IPS-20b (cell line): ENCODE data around the gene COL4A1.

Experiments
- H3K27ac ChIP-seq: one replicate; pipeline ENCODE4 v1.5.1; 2013; ENCODE audit warnings: low read length
- H3K27me3 ChIP-seq: 2 replicates; pipeline ENCODE4 v1.6.1; 2013; ENCODE audit warnings: mild to moderate bottlenecking, low read length, inconsistent platforms; ENCODE audit not compliant: insufficient read depth
- H3K36me3 ChIP-seq: 2 replicates; pipeline ENCODE4 v1.6.1; 2013; ENCODE audit warnings: low read depth, mild to moderate bottlenecking, inconsistent platforms, low read length, moderate library complexity; ENCODE audit not compliant: insufficient read depth
- H3K4me1 ChIP-seq: 2 replicates; pipeline ENCODE4 v1.6.1; 2013; ENCODE audit warnings: mild to moderate bottlenecking, control low read depth, inconsistent platforms, low read length, moderate library complexity; ENCODE audit not compliant: insufficient read depth
- H3K4me3 ChIP-seq: 2 replicates; pipeline ENCODE4 v1.5.1; 2013; ENCODE audit warnings: mild to moderate bottlenecking, low read length, inconsistent platforms
- H3K9ac ChIP-seq: 2 replicates; pipeline ENCODE4 v1.6.1; 2013; ENCODE audit warnings: low read depth, mild to moderate bottlenecking, inconsistent platforms, low read length, moderate library complexity
- H3K9me3 ChIP-seq: 2 replicates; pipeline ENCODE4 v1.6.1; 2013; ENCODE audit warnings: mild to moderate bottlenecking, low read depth, low read length, inconsistent platforms; ENCODE audit not compliant: insufficient read depth

COL4A1 gene

GRCh38 chr13:110240943-110241342 lies 66.0 kb downstream of the COL4A1 start:
- H3K9ac ChIP-seq = no peak overlapping the region
- H3K9me3 ChIP-seq = no peaks in the 10 kb centered on the region
- no peak overlapping the region for H3K27ac ChIP-seq
- H3K36me3 ChIP-seq = no peaks in the 10 kb centered on the region
- no peak overlapping the region for H3K4me3 ChIP-seq
- no peaks in the 10 kb centered on the region for H3K27me3 ChIP-seq
- no peaks in the 10 kb centered on the region for H3K4me1 ChIP-seq

GRCh38 chr13:110240352-110240751 lies 66.6 kb downstream of the COL4A1 start:
- H3K27me3 ChIP-seq = no peaks in the 10 kb centered on the region
- no peak overlapping the region for H3K4me3 ChIP-seq
- H3K27ac ChIP-seq = no peak overlapping the region
- H3K9me3 ChIP-seq = no peaks in the 10 kb centered on the region
- H3K36me3 ChIP-seq = no peaks in the 10 kb centered on the region
- H3K4me1 ChIP-seq = no peaks in the 10 kb centered on the region
- H3K9ac ChIP-seq = no peak overlapping the region

DNA sequence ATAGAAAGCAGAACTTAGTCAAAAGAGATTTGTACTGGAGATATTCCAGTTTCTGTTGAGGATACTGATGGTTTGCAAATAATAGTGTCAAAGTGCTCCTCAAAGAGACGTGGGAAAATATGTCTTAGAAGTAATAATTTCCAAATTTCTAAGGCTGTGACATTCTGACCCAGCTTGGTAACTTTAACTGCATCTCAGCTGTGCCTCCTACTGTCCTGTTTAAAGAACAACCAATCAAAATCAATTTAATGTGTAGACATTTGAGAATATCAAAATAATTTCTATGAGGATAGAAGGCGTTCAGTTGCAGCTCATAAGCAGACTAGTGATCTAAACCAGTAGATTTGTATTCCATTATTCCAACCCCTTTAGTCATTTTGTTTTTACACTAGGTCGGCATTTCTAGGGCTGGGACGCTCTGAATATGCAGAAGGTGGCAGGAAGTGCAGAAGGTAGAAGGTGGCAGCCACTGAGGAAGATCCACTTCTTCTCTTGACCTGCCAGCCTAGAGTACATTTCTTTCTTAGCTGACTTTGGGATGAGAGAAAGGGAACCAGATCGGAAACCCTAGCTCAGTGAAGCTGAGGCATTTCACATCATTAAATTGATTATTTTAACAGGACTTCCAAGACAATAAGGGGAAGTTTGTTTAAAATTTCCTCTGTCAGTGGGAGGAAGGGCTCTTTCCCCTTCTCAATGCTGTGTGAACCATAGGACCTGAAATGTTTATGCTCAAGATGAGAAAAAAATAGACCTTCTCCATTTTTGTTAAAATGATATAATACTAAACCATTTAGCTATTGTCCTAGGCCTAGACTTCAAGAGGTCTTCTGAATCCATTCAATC lies 67.5 kb downstream of the COL4A1 start:
- no peaks in the 10 kb centered on the region for H3K27me3 ChIP-seq
- no peaks in the 10 kb centered on the region for H3K9me3 ChIP-seq
- H3K4me3 ChIP-seq = no peak overlapping the region
- H3K36me3 ChIP-seq = no peaks in the 10 kb centered on the region
- H3K27ac ChIP-seq = no peak overlapping the region
- no peaks in the 10 kb centered on the region for H3K4me1 ChIP-seq
- no peak overlapping the region for H3K9ac ChIP-seq

DNA sequence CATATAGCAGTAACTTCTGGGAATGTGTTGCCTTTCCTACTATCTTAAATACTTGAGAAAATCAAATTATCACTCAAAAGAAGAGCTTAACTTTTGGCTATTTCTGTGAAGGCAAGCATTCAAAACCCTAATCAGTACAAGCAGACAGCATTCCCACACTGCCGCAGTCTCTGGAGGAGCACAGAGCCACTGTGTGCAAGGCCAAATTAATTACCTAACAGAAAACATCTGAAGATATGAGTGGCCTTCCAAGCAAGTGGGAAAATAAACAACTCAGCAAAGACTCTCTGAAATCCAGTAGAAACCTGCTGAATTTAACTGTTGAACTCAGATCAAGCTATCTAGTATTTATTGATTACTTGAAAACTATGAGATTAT lies 68.2 kb downstream of the COL4A1 start:
- H3K4me1 ChIP-seq = no peaks in the 10 kb centered on the region
- no peak overlapping the region for H3K9ac ChIP-seq
- no peaks in the 10 kb centered on the region for H3K9me3 ChIP-seq
- H3K27ac ChIP-seq = no peak overlapping the region
- H3K27me3 ChIP-seq = no peaks in the 10 kb centered on the region
- H3K36me3 ChIP-seq = no peaks in the 10 kb centered on the region
- no peak overlapping the region for H3K4me3 ChIP-seq

DNA sequence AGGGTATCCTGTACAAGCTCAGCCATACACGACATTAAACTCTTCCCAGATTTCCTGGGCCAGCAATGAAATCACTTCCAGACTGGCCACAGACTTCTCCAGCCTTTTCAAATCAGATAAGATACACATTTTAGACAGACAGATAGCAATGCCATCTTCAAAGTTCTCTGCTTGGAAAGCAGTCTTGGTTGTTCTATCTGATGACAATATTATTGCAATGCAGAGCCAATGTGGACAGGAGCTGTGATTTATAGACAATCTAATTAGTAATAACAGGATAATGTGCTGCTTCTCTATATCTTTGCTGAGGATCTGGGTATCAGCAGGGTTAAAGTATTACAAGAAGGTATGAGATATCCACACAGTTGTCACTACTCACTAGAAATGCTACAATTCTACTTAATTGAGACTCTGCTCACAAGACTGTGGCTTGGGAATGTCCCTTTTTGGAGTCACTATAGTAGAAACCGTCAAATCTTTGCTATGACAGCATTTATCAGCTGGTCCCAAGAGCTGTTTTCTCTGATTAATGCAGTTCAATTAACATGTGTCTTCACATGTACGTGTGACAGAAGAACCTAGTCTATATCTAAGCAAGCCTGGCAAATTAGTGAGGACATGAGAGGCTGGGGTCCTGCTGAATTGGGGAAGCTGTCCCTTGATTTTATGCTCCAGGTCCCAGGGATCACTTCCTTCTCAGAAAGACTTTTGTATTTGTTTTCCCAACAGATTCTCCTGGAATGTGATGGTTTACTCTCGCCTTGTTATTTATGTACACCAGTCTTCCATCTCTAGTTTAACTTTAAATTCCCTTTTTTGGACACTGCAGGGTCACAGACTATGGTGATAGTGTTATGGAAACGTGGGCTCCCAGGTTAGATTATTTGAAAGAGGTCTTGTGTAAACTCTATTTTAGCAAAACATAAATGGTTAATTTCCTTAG lies 68.8 kb downstream of the COL4A1 start:
- Histone ChIP-seq H3K9ac (no peak overlapping the region), H3K4me3 (no peak overlapping the region), H3K27ac (no peak overlapping the region)

DNA sequence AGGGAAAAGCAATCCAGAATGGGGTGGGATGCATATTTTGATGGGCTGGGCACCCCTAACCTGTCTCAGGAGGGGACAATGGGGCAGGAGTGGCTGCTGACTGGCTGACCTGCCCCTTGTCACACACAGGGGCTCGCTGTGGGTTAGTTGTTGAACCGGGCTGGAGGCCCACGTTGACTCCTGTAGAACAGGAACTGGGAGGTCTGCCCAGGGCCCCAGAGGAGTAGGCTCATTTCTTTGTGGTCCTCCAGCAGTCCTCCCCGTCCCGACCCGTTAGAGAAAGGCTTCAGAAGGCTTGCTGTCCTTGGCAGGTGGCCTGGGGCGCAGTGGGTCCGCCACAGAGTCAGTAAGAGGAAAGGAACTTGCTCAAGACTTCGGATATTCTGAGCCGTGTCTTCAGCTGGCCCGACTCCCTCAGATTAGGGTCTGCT lies 70.1 kb downstream of the COL4A1 start:
- Histone ChIP-seq H3K27me3 (no peaks in the 10 kb centered on the region), H3K9ac (no peak overlapping the region), H3K4me3 (no peak overlapping the region), H3K9me3 (no peaks in the 10 kb centered on the region), H3K4me1 (no peaks in the 10 kb centered on the region), H3K36me3 (no peaks in the 10 kb centered on the region), H3K27ac (no peak overlapping the region)

More for the DNA sequence above, 68.8 kb downstream of the COL4A1 start:
- H3K36me3 ChIP-seq = no peaks in the 10 kb centered on the region
- H3K27me3 ChIP-seq = no peaks in the 10 kb centered on the region
- H3K9me3 ChIP-seq = no peaks in the 10 kb centered on the region
- no peaks in the 10 kb centered on the region for H3K4me1 ChIP-seq

- Histone ChIP-seq H3K27ac (no peak overlapping the region), H3K4me1 (no peaks in the 10 kb centered on the region), H3K9ac (no peak overlapping the region), H3K4me3 (no peak overlapping the region), H3K27me3 (no peaks in the 10 kb centered on the region), H3K9me3 (no peaks in the 10 kb centered on the region), H3K36me3 (no peaks in the 10 kb centered on the region)
Observed at GRCh38 chr13:110236431-110236830, 70.5 kb downstream of the COL4A1 start.

DNA sequence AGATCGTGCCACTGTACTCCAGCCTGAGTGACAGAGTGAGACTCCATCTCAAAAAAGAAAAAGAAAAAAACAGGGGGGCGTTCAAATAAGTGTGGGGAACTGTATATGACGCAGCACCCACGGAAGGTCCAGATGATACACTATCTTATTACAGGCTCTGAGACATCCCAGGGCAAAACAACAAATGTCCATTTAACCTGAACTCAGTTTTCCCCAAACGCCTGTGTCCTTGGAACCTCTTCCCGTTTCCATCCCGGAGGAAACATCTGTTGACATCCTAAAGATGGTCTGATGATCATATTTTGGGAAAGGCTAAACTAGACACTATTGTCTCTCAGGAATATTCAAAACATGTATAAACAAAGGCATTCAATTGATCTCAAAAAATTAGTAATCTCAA lies 72.4 kb downstream of the COL4A1 start:
- Histone ChIP-seq H3K4me3 (no peak overlapping the region), H3K9ac (no peak overlapping the region), H3K4me1 (no peaks in the 10 kb centered on the region), H3K36me3 (no peaks in the 10 kb centered on the region), H3K27ac (no peak overlapping the region), H3K9me3 (no peaks in the 10 kb centered on the region), H3K27me3 (no peaks in the 10 kb centered on the region)

- Histone ChIP-seq H3K27me3 (no peaks in the 10 kb centered on the region), H3K4me3 (no peak overlapping the region), H3K27ac (no peak overlapping the region), H3K36me3 (no peaks in the 10 kb centered on the region), H3K9me3 (no peaks in the 10 kb centered on the region), H3K9ac (no peak overlapping the region), H3K4me1 (no peaks in the 10 kb centered on the region)
Observed at GRCh38 chr13:110233951-110234280, 73.0 kb downstream of the COL4A1 start.

DNA sequence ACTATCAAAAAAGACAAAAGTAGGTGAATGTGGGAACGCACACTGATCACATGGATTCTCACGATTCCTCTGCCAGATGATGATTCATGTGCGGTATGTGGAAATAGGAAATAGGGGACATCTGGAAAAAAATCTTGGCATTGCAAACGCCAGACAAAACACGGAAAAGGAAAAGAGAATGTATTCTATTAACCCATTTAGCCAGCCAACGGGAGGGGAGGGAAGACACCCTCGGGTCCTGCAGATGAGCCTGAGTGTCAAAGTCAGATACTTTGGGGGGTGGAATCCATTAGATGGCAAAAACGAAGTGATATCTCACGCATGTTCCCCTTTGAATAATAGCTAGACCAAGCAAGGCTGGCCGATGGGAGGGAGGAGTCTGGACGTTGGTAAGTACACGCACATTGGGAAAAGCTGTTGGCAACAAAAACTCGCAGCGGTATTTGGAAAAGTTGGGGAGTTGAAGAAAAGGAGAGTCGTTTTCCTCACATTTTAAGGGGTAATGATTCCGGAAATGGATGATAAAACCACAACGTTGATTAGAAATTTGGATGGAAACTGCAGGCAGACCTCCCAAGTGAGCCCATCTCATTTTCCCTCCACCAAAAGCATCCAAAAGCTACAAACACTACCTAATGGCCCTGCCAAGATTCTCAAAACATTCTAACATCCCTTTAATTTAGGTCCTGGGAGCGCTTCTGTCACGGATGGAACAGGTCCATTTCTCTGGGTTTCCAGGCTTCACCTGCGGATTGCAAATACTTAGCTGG lies 73.6 kb downstream of the COL4A1 start:
- H3K27ac ChIP-seq = no peak overlapping the region
- no peaks in the 10 kb centered on the region for H3K4me1 ChIP-seq
- no peaks in the 10 kb centered on the region for H3K27me3 ChIP-seq
- H3K9me3 ChIP-seq = no peaks in the 10 kb centered on the region
- H3K36me3 ChIP-seq = no peaks in the 10 kb centered on the region
- no peak overlapping the region for H3K9ac ChIP-seq
- H3K4me3 ChIP-seq = no peak overlapping the region

GRCh38 chr13:110232756-110233155 lies 74.2 kb downstream of the COL4A1 start:
- Histone ChIP-seq H3K4me3 (no peak overlapping the region), H3K27me3 (no peaks in the 10 kb centered on the region), H3K27ac (no peak overlapping the region), H3K9ac (no peak overlapping the region), H3K36me3 (no peaks in the 10 kb centered on the region), H3K9me3 (no peaks in the 10 kb centered on the region), H3K4me1 (no peaks in the 10 kb centered on the region)
